HPDE6-E6E7 (cell line): ENCODE results near the gene BCL11A.
"Not testable (repeated sequence)": the region's sequence is repeated elsewhere in the genome, so short reads cannot be mapped to it uniquely, and the experiment has no call there.

Experiments used
- DNase-seq: peaks from one replicate; pipeline ENCODE4 v3.0.0; 2011; ENCODE audit warnings: missing footprints; ENCODE audit errors: extremely low spot score

BCL11A gene

GRCh38 chr2:60437080-60437696 is 116.3 kb downstream of the BCL11A start:
- no peak for DNase-seq

- DNase-seq = no peak
Measured at GRCh38 chr2:60433018-60433596, 120.3 kb downstream of the BCL11A start.

DNA sequence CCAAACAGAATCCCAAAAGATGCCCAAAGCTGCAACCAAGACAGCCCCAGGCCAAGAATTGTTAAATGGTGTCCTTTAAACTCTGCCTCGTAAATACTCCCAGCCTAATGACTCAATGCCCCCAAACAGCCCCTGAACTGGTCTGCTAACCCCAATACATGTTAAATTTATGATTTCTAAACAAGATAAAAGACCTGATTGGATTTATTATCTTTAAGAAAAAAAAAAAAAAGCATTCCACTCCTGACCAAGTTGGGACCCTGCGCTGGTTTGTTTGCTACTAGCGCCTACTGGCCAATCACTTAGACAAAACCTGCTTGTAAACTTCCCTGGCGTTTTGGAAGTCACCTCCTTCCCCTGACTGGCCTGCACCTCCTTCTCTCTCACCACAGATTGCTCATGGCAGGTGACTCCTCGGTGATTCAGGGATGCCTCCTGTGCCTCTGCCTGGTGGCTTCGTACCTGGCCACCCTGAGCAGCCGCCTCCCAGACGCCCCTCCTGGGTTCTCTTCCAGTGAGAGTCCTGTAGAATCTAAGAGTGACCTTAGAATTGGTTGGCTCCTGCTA is 121.3 kb downstream of the BCL11A start:
- DNase-seq = no peak

GRCh38 chr2:60429681-60430080 is 123.8 kb downstream of the BCL11A start:
- DNase-seq = no peak

DNA sequence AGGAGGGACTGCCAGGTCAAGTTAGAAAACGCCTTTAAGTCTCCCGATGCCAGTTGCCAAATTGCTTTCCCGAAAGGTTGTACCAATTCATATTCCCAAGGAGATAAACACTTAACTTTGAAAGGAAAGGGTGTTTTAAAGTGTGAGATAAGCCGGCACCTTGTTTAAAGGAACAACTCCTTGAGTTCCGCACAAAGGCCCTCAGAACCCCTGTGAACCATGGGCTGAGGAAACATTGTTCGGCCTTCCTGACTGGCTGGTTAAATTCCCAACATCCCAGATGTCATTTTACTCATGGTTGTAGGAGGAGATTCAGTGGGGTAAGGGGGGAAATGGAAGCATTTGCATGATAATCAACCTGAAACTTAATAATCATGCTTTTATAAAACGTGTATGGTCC is 126.6 kb downstream of the BCL11A start:
- no peak for DNase-seq

GRCh38 chr2:60426341-60426740 is 127.1 kb downstream of the BCL11A start:
- DNase-seq = no peak

DNA sequence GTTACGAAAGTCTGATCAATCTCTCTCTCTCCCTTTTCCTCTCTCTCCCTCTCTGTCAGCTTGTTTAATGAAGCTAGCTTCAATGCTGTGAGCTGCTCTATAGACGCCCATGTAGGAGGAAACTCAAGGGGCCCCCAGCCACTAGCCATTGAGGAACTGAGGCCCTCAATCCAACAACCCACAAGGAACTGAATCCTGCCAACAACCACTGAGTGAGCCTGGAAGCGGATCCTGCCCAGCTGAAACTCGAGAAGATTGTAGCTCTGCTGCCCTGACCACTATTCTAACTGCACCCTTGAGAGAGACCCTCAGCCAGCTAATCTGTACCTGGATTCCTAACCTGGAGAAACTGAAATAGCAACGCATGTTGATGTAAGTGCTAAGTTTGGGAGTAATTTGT is 129.2 kb downstream of the BCL11A start:
- DNase-seq = no peak

- DNase-seq = no peak
Measured at GRCh38 chr2:60423505-60423904, 129.9 kb downstream of the BCL11A start.

DNA sequence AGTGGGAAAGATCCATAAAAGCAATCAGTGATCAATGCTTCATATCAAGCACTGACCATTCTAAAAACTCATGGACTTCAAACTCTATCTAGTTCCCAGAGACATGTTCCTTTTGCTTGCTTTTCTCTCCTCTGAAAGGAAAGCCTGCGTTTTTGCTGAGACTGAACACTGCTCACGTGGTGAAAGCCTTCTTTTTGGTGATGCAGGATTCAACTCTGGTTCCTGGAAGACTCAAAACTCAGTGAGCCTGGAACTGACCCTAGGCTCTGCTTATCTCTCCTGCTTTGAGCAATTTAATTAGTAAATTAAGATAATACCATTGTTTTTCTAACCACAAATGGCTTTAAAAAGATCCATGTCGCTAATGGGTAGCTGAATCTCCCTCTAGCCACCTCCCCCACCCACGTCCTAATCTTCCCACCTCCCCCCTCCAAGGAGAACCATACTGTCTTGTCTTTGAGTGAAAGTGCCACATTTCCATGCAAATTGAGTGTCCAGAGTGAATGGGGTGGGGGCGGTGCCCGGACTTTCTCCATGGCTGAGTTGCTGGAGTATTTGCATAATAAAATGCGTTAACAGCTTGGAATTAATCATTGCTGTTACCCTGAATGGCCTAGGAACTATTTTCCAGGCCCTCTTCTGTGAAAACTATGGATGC is 130.5 kb downstream of the BCL11A start:
- DNase-seq = no peak

GRCh38 chr2:60417210-60417609 is 136.2 kb downstream of the BCL11A start:
- DNase-seq = not testable (repeated sequence)

GRCh38 chr2:60416221-60417008 is 137.0 kb downstream of the BCL11A start:
- DNase-seq = no peak

DNA sequence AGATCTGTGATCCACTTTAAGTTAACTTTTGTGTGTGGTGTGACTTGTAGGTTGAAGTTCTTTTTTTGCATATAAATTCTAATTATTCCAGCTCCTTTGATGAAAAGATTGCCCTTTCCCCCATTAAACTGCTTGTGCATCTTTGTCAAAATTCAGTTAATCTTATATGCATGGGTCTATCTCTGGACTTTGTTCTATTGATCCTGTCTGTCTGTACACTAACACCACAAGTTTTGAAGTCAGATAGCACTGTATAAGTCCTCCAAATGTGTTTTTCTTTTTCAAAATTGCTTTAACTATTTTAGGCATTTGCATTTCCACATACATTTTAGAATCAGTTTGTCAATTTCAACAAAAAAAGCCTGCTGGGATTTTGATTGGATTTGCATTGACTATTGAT is 137.6 kb downstream of the BCL11A start:
- DNase-seq = no peak

DNA sequence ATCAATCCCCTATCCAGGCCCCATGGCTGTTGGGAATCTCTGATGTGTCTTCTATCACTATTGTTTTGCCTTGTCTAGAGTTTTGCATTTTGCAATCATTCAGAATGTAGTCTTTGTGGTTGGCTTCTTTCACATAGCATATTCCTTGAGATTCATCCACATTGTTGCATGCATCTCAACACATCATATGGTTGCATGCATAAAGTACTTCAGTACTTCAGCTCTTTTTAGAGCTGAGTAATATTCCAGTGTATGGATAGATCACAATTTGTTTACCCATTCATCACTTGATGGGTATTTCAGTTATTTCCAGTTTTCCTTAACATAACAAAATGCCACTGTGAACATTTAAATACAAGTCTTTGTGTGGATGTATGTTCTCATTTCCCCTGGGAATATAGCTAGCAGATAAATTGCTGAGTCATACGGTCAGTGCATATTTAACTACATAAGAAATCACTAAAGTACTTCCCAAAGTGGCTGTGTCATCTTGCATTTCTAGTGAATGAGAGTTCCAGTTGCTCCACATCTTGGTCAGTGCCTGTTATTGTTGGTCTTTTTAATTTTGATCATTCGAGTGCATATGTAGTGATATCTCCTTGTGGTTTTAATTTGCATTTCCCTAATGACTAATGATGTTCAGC is 138.8 kb downstream of the BCL11A start:
- no peak for DNase-seq

DNA sequence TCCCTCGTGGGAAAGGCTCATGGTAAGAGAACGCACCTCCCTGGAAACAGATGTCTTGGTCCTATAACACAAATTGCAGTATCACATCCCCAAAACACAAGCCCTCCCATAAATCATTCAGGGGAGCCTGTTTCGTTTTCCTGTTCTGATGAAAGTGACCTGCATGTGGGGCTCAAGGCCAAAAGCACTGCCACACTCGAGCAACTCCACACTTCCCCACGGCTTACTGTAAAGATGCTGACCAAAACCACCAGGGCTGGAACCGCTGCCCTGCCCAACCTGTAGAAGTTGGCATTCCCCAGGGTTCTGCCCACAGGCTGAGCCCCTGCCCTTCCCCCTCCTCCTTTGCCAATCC is 139.7 kb downstream of the BCL11A start:
- DNase-seq = no peak

GRCh38 chr2:60413069-60413813 is 140.2 kb downstream of the BCL11A start:
- no peak for DNase-seq

GRCh38 chr2:60412620-60413019 is 140.8 kb downstream of the BCL11A start:
- DNase-seq = no peak

DNA sequence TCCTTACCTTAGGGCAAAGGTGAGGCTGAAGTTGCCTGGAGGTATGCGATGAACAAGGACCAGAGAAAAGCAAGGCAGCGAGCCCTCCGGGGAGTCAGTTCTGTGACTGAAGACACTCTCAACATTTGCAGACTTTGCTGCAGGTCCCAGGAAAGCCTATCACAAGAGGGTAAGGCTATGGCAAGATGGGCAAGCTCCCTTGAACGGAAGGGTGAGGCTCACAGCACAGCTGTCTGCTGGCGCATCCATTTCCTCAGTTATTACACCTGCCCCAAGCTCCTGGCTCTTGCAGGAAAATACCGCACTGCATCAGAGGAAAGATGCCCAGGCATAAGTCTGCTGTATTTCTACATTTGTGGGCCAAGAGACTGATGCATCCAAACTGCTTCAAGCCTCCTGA is 141.4 kb downstream of the BCL11A start:
- DNase-seq = no peak

- no peak for DNase-seq
Measured at GRCh38 chr2:60411295-60411694, 142.2 kb downstream of the BCL11A start.

DNA sequence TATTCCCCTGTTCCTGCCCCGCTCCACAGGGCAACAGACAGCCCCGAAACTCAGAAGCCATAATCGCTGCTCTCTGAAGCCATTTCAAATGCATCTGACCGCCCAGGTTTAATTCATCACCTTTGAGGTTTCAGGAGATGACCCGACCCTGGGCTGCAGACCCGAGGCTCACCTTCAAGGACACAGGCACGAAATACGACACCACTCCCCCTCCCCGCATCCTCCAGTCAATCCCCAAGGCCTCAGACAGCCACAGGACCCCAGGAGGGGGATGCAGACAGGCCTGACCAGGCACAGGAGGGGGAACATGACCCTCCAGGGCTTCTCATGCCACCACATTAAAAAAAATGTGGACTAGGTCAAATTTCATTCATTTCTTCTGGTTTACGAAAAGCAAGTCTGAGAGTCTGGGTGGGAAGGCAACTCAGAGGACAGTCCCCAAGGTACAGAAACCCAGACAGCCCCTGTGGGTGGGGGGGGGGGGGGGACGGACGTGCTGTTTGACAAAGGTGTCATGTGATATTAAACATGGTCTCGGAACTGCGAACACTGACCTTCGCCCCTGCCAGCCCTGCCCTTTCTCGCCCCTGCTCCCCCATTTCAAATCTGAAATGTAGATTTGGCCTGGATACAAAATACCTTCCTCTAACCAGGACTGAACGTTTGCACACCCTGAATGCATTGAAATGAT is 142.9 kb downstream of the BCL11A start:
- no peak for DNase-seq

GRCh38 chr2:60409531-60409871 is 144.0 kb downstream of the BCL11A start:
- no peak for DNase-seq
